H1 (cell line): ENCODE data around the gene ASPG. TPM values are rescaled to one million over a fixed set of nuclear protein-coding genes. Genes with fewer than 3 reads are reported as not detected.

ENCODE experiments used
- CTCF ChIA-PET: fragments of 300-600 bp; sonication (Branson Sonifier 250); formaldehyde crosslinking; loops from one replicate; lab custom pipeline; 2021; ENCODE audit not compliant: partially characterized antibody; lab: Charles Lee
- POLR2A ChIA-PET: fragments of 300-600 bp; sonication (Branson Sonifier 250); formaldehyde crosslinking; loops from one replicate; lab custom pipeline; 2021; ENCODE audit warnings: inconsistent platforms; ENCODE audit not compliant: partially characterized antibody; lab: Charles Lee
- DNase-seq, 2 experiments: peaks; one replicate each; pipeline versions ENCODE4 v3.0.0 to v3.0.0-alpha.2; 2010 to 2022; ENCODE audit warnings: low spot score in 2 of 2, low read depth in 1 of 2, mixed read lengths in 1 of 2
- FAIRE-seq: peaks from 2 replicates; lab custom pipeline; 2011; peaks lifted over from hg19 to GRCh38; lab: Jason Lieb, UNC
- H2AFZ ChIP-seq: 2 replicates; pipeline ENCODE4 v1.8.1; 2012; ENCODE audit warnings: low read length, inconsistent platforms
- H2AK5ac ChIP-seq: 2 replicates; pipeline ENCODE4 v1.6.1; 2013; ENCODE audit warnings: low read depth, low read length
- H2BK120ac ChIP-seq: replicated peaks from 2 replicates; pipeline ENCODE3; 2013; ENCODE audit warnings: low read depth, low read length, inconsistent platforms
- H2BK12ac ChIP-seq: 2 replicates; pipeline ENCODE4 v1.6.1; 2013; ENCODE audit warnings: low read depth, low read length
- H2BK15ac ChIP-seq: 2 replicates; pipeline ENCODE4 v1.6.1; 2013; ENCODE audit warnings: low read length
- H2BK20ac ChIP-seq: 2 replicates; pipeline ENCODE4 v1.6.1; 2013; ENCODE audit warnings: low read length
- H2BK5ac ChIP-seq: 2 replicates; pipeline ENCODE4 v1.6.1; 2013; ENCODE audit warnings: low read depth, low read length
- H3K14ac ChIP-seq: 2 replicates; pipeline ENCODE4 v1.6.1; 2013; ENCODE audit warnings: inconsistent platforms; ENCODE audit not compliant: insufficient read length
- H3K18ac ChIP-seq: 2 replicates; pipeline ENCODE4 v1.6.1; 2013; ENCODE audit warnings: low read length; ENCODE audit errors: extremely low read depth
- H3K23ac ChIP-seq: 2 replicates; pipeline ENCODE4 v1.6.1; 2013; ENCODE audit warnings: inconsistent platforms; ENCODE audit not compliant: insufficient read length
- H3K23me2 ChIP-seq: 2 replicates; pipeline ENCODE4 v1.6.1; 2013; ENCODE audit warnings: low read depth, low read length
- H3K27ac ChIP-seq: 2 replicates; pipeline ENCODE4 v1.6.1; 2011; ENCODE audit warnings: low read depth, low read length, inconsistent platforms
- H3K27me3 ChIP-seq, 4 experiments: replicated peaks in 1 of 4; 1 replicate in 1 of 4; 2 replicates in 3 of 4; pipeline versions ENCODE4 v1.6.1 to v1.8.1; 2011 to 2013; ENCODE audit warnings: low read length in 3 of 4, mild to moderate bottlenecking in 3 of 4, inconsistent platforms in 2 of 4, mixed read lengths in 2 of 4, moderate library complexity in 1 of 4; ENCODE audit not compliant: control insufficient read depth in 3 of 4, insufficient read depth in 3 of 4; ENCODE audit errors: extremely low read depth in 1 of 4
- H3K36me3 ChIP-seq, 4 experiments: 2 replicates each; pipeline versions ENCODE4 v1.6.1 to v1.8.1; 2011 to 2013; ENCODE audit warnings: mild to moderate bottlenecking in 4 of 4, low read length in 3 of 4, moderate library complexity in 2 of 4, control low read depth in 1 of 4, inconsistent platforms in 1 of 4; ENCODE audit not compliant: insufficient read depth in 4 of 4, control insufficient read depth in 2 of 4
- H3K4ac ChIP-seq: replicated peaks from 2 replicates; pipeline ENCODE3; 2013; ENCODE audit warnings: low read length, low read depth, mixed read lengths, inconsistent platforms; ENCODE audit not compliant: insufficient read length
- H3K4me1 ChIP-seq, 4 experiments: replicated peaks in 1 of 4; 1 replicate in 1 of 4; 2 replicates in 3 of 4; pipeline versions ENCODE4 v1.6.1 to v1.8.1; 2011 to 2013; ENCODE audit warnings: low read length in 3 of 4, inconsistent platforms in 2 of 4, mixed read lengths in 1 of 4; ENCODE audit not compliant: insufficient read depth in 4 of 4, control insufficient read depth in 3 of 4
- H3K4me2 ChIP-seq, 2 experiments: 2 replicates each; pipeline versions ENCODE4 v1.6.1 to v1.8.1; 2011 to 2013; ENCODE audit warnings: low read depth in 2 of 2, low read length in 2 of 2, control low read depth in 1 of 2, inconsistent platforms in 1 of 2, mild to moderate bottlenecking in 1 of 2; ENCODE audit not compliant: insufficient read depth in 1 of 2
- H3K4me3 ChIP-seq, 4 experiments: fragments of 200-600, 300-600 bp in 1 of 4; sonication (generic), shearing (Covaris generic), sonication (Bioruptor Twin) in 1 of 4; 2 replicates each; pipeline versions ENCODE4 v1.5.1 to v1.8.1; 2011 to 2016; ENCODE audit warnings: low read length in 4 of 4, low read depth in 3 of 4, control low read depth in 2 of 4, inconsistent platforms in 2 of 4, mild to moderate bottlenecking in 2 of 4, mixed read lengths in 1 of 4, moderate library complexity in 1 of 4; ENCODE audit not compliant: insufficient read depth in 2 of 4; ENCODE audit errors: extremely low read depth in 1 of 4
- H3K56ac ChIP-seq: replicated peaks from 2 replicates; pipeline ENCODE3; 2013; ENCODE audit warnings: low read depth, mild to moderate bottlenecking, mixed read lengths, low read length, inconsistent platforms; ENCODE audit not compliant: insufficient read length
- H3K79me1 ChIP-seq: 2 replicates; pipeline ENCODE4 v1.6.1; 2013; ENCODE audit warnings: low read depth, low read length, control low read depth
- H3K79me2 ChIP-seq, 2 experiments: 2 replicates each; pipeline versions ENCODE4 v1.6.1 to v1.8.1; 2012 to 2013; ENCODE audit warnings: low read length in 2 of 2, mild to moderate bottlenecking in 2 of 2, inconsistent platforms in 1 of 2; ENCODE audit not compliant: insufficient read depth in 2 of 2, control insufficient read depth in 1 of 2
- H3K9ac ChIP-seq, 4 experiments: replicated peaks in 1 of 4; 1 replicate in 1 of 4; 2 replicates in 3 of 4; pipeline versions ENCODE4 v1.6.1 to v1.8.1; 2011 to 2013; ENCODE audit warnings: low read depth in 3 of 4, low read length in 3 of 4, control low read depth in 2 of 4, mild to moderate bottlenecking in 2 of 4, moderate library complexity in 2 of 4, inconsistent platforms in 1 of 4; ENCODE audit errors: extremely low read depth in 1 of 4
- H3K9me3 ChIP-seq, 2 experiments: 2 replicates each; pipeline versions ENCODE4 v1.6.1 to v1.8.1; 2012 to 2013; ENCODE audit warnings: mild to moderate bottlenecking in 2 of 2, moderate library complexity in 2 of 2, control low read depth in 1 of 2, inconsistent platforms in 1 of 2, low read depth in 1 of 2, low read length in 1 of 2, mixed read lengths in 1 of 2; ENCODE audit not compliant: insufficient read depth in 2 of 2
- H4K20me1 ChIP-seq, 2 experiments: replicated peaks in 1 of 2; 2 replicates each; pipeline versions ENCODE3 to v1.8.1; 2011 to 2013; ENCODE audit warnings: inconsistent platforms in 2 of 2, low read length in 2 of 2, mild to moderate bottlenecking in 1 of 2; ENCODE audit not compliant: insufficient read depth in 2 of 2, control insufficient read depth in 1 of 2
- H4K5ac ChIP-seq: 2 replicates; pipeline ENCODE4 v1.6.1; 2013; ENCODE audit warnings: low read length, low read depth, mixed read lengths, inconsistent platforms; ENCODE audit not compliant: insufficient read length
- H4K8ac ChIP-seq: 2 replicates; pipeline ENCODE4 v1.8.0; 2013; ENCODE audit warnings: mild to moderate bottlenecking, moderate library complexity, low read length, inconsistent platforms; ENCODE audit not compliant: insufficient read depth; ENCODE audit errors: extremely low read depth
- H4K91ac ChIP-seq: replicated peaks from 2 replicates; pipeline ENCODE3; 2013; ENCODE audit warnings: low read length, mixed read lengths, inconsistent platforms; ENCODE audit not compliant: insufficient read length
- ATF2 ChIP-seq: IDR thresholded peaks from 2 replicates; pipeline ENCODE4 v1.6.1; 2012; ENCODE audit warnings: low read length, inconsistent platforms
- BACH1 ChIP-seq: IDR thresholded peaks from 2 replicates; pipeline ENCODE4 v1.6.1; 2012; ENCODE audit warnings: low read length, improper control_type of control experiment
- BRCA1 ChIP-seq: IDR thresholded peaks from 2 replicates; pipeline ENCODE4 v1.6.1; 2012; ENCODE audit warnings: low read depth, low read length, improper control_type of control experiment
- CBX5 ChIP-seq: fragments of 300-800, 300-1000 bp; sonication (generic); IDR thresholded peaks from 2 replicates; pipeline ENCODE4 v1.7.1; 2016; ENCODE audit warnings: antibody characterized with exemption, low read length, low read depth
- JUN ChIP-seq: IDR thresholded peaks from 2 replicates; pipeline ENCODE4 v1.6.1; 2011; ENCODE audit warnings: low read depth, mild to moderate bottlenecking, improper control_type of control experiment, low read length
- JUND ChIP-seq: IDR thresholded peaks from 2 replicates; pipeline ENCODE4 v1.6.1; 2011; ENCODE audit warnings: mild to moderate bottlenecking, improper control_type of control experiment, low read length
- KDM1A ChIP-seq: fragments of 200-600, 300-600 bp; sonication (generic); IDR thresholded peaks from 2 replicates; pipeline ENCODE4 v1.7.1; 2016; ENCODE audit warnings: mild to moderate bottlenecking, low read length, borderline replicate concordance
- POU5F1 ChIP-seq: IDR thresholded peaks from 2 replicates; pipeline ENCODE4 v1.6.1; 2011; ENCODE audit warnings: low read depth, mild to moderate bottlenecking, low read length, moderate library complexity
- SP1 ChIP-seq: IDR thresholded peaks from 2 replicates; pipeline ENCODE4 v1.6.1; 2011; ENCODE audit warnings: low read depth, low read length
- SP4 ChIP-seq: IDR thresholded peaks from 2 replicates; pipeline ENCODE4 v1.6.1; 2012; ENCODE audit warnings: low read length, inconsistent platforms
- ZNF274 ChIP-seq: IDR thresholded peaks from 2 replicates; pipeline ENCODE4 v1.7.0; 2012; ENCODE audit warnings: low read length, borderline replicate concordance; ENCODE audit errors: extremely low read depth
- WGBS, 2 experiments: shearing (Covaris generic) in 1 of 2; methylation state at CpG; one replicate each; pipeline versions ENCODE4 v1.1.6 to v1.1.7; 2013 to 2015; ENCODE audit warnings: low lambda C conversion rate in 2 of 2, mixed read lengths in 2 of 2, inconsistent platforms in 1 of 2, low coverage in 1 of 2, missing lambda C conversion rate in 1 of 2; ENCODE audit not compliant: insufficient replicate concordance in 2 of 2, insufficient coverage in 1 of 2, insufficient read length in 1 of 2; ENCODE audit errors: extremely low coverage in 1 of 2, missing lambda C conversion rate in 1 of 2; 5-methylcytosine and 5-hydroxymethylcytosine counted together
- polyA plus RNA-seq, 7 experiments: library from polyadenylated mRNA; depleted of rRNA in 3 of 7; stranded (reverse) in 5 of 7; unstranded in 2 of 7; fragments of >200 nt in 5 of 7; fragments of 200-250 nt in 2 of 7; gene quantifications; 1 replicate in 5 of 7; 2 replicates in 1 of 7; 4 replicates in 1 of 7; pipeline versions ENCODE4 v1.2.1 to v1.2.3, GENCODE V29; 2011 to 2013; ENCODE audit warnings: missing spikeins in 2 of 7, mixed read lengths in 2 of 7
- total RNA-seq: library from RNA; stranded (reverse); fragmentation: NEBNext Ultra II Directional; extraction: Animal tissue kit (Norgen Biotek cat#: 25700); gene quantifications from 2 replicates; pipeline ENCODE4 v1.2.1, GENCODE V29; 2021

Gene ASPG
- total and polyA plus RNA-seq, 2 of the 8 experiments (the other 6 are each of a cell fraction or from before 2014, with no cell fraction given) = 0.34 to 0.59 TPM

DNA sequence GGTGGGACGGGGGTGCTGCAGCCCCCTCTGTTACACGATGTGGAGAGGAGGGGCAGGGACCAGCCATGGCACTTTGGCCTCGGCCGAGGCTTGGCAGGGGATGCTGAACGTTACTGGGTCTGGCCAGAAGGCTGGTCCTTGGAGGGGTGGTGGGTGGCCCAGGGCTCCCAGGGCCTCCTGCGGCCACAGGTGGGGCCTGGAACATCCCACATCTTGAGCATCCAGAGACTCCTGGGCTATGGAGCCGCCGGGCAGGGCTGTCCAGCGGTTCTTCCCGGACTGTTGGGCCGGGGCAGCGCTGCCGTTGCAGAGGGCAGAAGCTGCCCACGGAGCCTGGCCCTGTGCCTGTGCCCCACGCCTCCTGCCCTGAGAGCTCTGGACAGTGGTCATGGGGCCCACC is 68.7 kb downstream of the ASPG start:
- H2BK5ac ChIP-seq = no peak overlapping the region
- no peak overlapping the region for H3K4me3 ChIP-seq
- POLR2A ChIA-PET = interaction anchor here (1.3 kb wide), 1 partner anchor 12 kb away, joined by 3 read pairs; no protein-coding TSS in a partner anchor
- no peak overlapping the region for H3K23ac ChIP-seq
- no peak overlapping the region for H4K5ac ChIP-seq
- H3K9ac ChIP-seq = no peak overlapping the region
- TF ChIP-seq ATF2 (no peak), JUND (no peak), SP1 (no peak), BACH1 (no peak), CBX5 (no peak), JUN (no peak), POU5F1 (no peak), SP4 (no peak), BRCA1 (no peak), KDM1A (no peak), ZNF274 (no peak)
- TF ChIP-seq, all 59 proteins: peak for 0
- H3K79me1 ChIP-seq = peaks cover 34% of the 10 kb centered on the region
- H3K4me1 ChIP-seq = peaks cover 0 to 19% (median 13%) of the 10 kb centered on the region in 4 experiments; a peak in 6 of 7 replicates
- peaks cover 0 to 13% (median 10%) of the 10 kb centered on the region in 4 experiments; a peak in 4 of 8 replicates for H3K36me3 ChIP-seq
- H3K9me3 ChIP-seq = no peaks in the 10 kb centered on the region
- no peak overlapping the region for H3K14ac ChIP-seq
- H3K18ac ChIP-seq = no peak overlapping the region
- no peaks in the 10 kb centered on the region; the same call in 1 of the 2 replicates for H3K23me2 ChIP-seq
- no peak overlapping the region for H4K91ac ChIP-seq
- no peak overlapping the region for H2AK5ac ChIP-seq
- DNase-seq (no peak), FAIRE-seq (no peak)
- no peak overlapping the region for H2BK15ac ChIP-seq
- CTCF ChIA-PET = interaction anchor here (1.1 to 1.5 kb wide), 2 partner anchors 11 to 17 kb away, joined by 3 read pairs; no protein-coding TSS in a partner anchor
- H2BK20ac ChIP-seq = no peak overlapping the region
- H3K56ac ChIP-seq = no peak overlapping the region
- H3K4ac ChIP-seq = no peak overlapping the region
- H2AFZ ChIP-seq = no peak overlapping the region
- no peak overlapping the region for H2BK120ac ChIP-seq
- H2BK12ac ChIP-seq = no peak overlapping the region
- H4K8ac ChIP-seq = no peak overlapping the region
- no peak overlapping the region for H3K27ac ChIP-seq
- 78% methylated on average over 14 of the region's 15 CpGs; no CpG with 5 or more reads in 1 of the 2 experiments for WGBS, 2 experiments
- H3K27me3 ChIP-seq = no peaks in the 10 kb centered on the region
- peaks cover 6 to 26% of the 10 kb centered on the region in 2 experiments for H4K20me1 ChIP-seq
- no peak overlapping the region for H3K4me2 ChIP-seq
- H3K79me2 ChIP-seq = peaks cover 0 to 36% of the 10 kb centered on the region in 2 experiments; a peak in 3 of 4 replicates
